CD14-positive monocyte (primary cell): ENCODE data around the gene TAS1R1. TPM values are rescaled to one million over a fixed set of nuclear protein-coding genes. Genes with fewer than 3 reads are reported as not detected.

Source experiments
- DNase-seq, 3 donors: peaks; one replicate each; pipeline ENCODE4 v3.0.0-alpha.2; 2011 to 2022
- H2AFZ ChIP-seq: 2 replicates; pipeline ENCODE4 v1.6.0; 2012; ENCODE audit warnings: mild to moderate bottlenecking, low read depth, low read length, inconsistent platforms; ENCODE audit not compliant: insufficient read depth, poor library complexity, severe bottlenecking
- H3K27ac ChIP-seq, 2 donors: 1 replicate in 1 of 2; 2 replicates in 1 of 2; pipeline ENCODE4 v1.5.1; 2012 to 2013; ENCODE audit warnings: low read length in 2 of 2, control low read depth in 1 of 2, inconsistent platforms in 1 of 2, low read depth in 1 of 2, mild to moderate bottlenecking in 1 of 2
- H3K27me3 ChIP-seq, 2 donors: one replicate each; pipeline versions ENCODE4 v1.6.0 to v1.6.1; 2011 to 2013; ENCODE audit warnings: low read length in 2 of 2; ENCODE audit not compliant: control insufficient read depth in 2 of 2, insufficient read depth in 2 of 2
- H3K36me3 ChIP-seq, 2 donors: replicated peaks in 1 of 2; 1 replicate in 1 of 2; 2 replicates in 1 of 2; pipeline versions ENCODE4 v1.5.1 to v1.6.1; 2012 to 2013; ENCODE audit warnings: low read length in 2 of 2, control low read depth in 1 of 2, inconsistent platforms in 1 of 2, mild to moderate bottlenecking in 1 of 2; ENCODE audit not compliant: insufficient read depth in 2 of 2, control insufficient read depth in 1 of 2
- H3K4me1 ChIP-seq, 2 donors: 1 replicate in 1 of 2; 2 replicates in 1 of 2; pipeline versions ENCODE4 v1.5.1 to v1.6.1; 2012 to 2013; ENCODE audit warnings: low read length in 2 of 2, control low read depth in 1 of 2, inconsistent platforms in 1 of 2, mild to moderate bottlenecking in 1 of 2, moderate library complexity in 1 of 2; ENCODE audit not compliant: insufficient read depth in 2 of 2, control insufficient read depth in 1 of 2
- H3K4me2 ChIP-seq: replicated peaks from 2 replicates; pipeline ENCODE3; 2012; ENCODE audit warnings: low read length, moderate library complexity, mild to moderate bottlenecking; ENCODE audit not compliant: poor library complexity, severe bottlenecking; ENCODE audit errors: extremely low read depth
- H3K4me3 ChIP-seq, 3 experiments: fragments of 200-600 bp in 1 of 3; sonication (generic) in 1 of 3; replicated peaks in 1 of 3; 1 replicate in 2 of 3; 2 replicates in 1 of 3; pipeline ENCODE4 v1.5.1; 2011 to 2013; ENCODE audit warnings: low read length in 3 of 3, mild to moderate bottlenecking in 3 of 3, control low read depth in 2 of 3, low read depth in 2 of 3, inconsistent platforms in 1 of 3, moderate library complexity in 1 of 3
- H3K79me2 ChIP-seq: 2 replicates; pipeline ENCODE4 v1.6.0; 2012; ENCODE audit warnings: mild to moderate bottlenecking, control low read depth, inconsistent platforms, low read length, moderate library complexity; ENCODE audit not compliant: insufficient read depth
- H3K9ac ChIP-seq: 2 replicates; pipeline ENCODE4 v1.6.0; 2017; ENCODE audit warnings: low read length, mild to moderate bottlenecking; ENCODE audit not compliant: insufficient read depth, poor library complexity, severe bottlenecking
- H3K9me3 ChIP-seq, 2 donors: replicated peaks in 1 of 2; 1 replicate in 1 of 2; 2 replicates in 1 of 2; pipeline versions ENCODE4 v1.5.1 to v1.6.1; 2012 to 2013; ENCODE audit warnings: low read length in 2 of 2, control low read depth in 1 of 2; ENCODE audit not compliant: control insufficient read depth in 1 of 2, insufficient read depth in 1 of 2
- H4K20me1 ChIP-seq: 2 replicates; pipeline ENCODE4 v1.6.0; 2012; ENCODE audit warnings: mild to moderate bottlenecking, low read length, control low read depth, moderate library complexity; ENCODE audit not compliant: insufficient read depth
- H3K27ac Mint-ChIP-seq, 7 donors: one replicate each; pipeline ENCODE4 v1.8.0; 2020; ENCODE audit warnings: mild to moderate bottlenecking in 7 of 7, mixed read lengths in 7 of 7, moderate library complexity in 6 of 7, inconsistent platforms in 2 of 7
- H3K27me3 Mint-ChIP-seq, 3 donors: one replicate each; pipeline ENCODE4 v1.8.0; 2021 to 2022; ENCODE audit warnings: low read depth in 3 of 3, mild to moderate bottlenecking in 3 of 3, mixed read lengths in 3 of 3, moderate library complexity in 3 of 3, inconsistent platforms in 1 of 3
- H3K36me3 Mint-ChIP-seq, 2 donors: one replicate each; pipeline ENCODE4 v1.8.0; 2020; ENCODE audit warnings: mixed read lengths in 2 of 2, inconsistent platforms in 1 of 2, mild to moderate bottlenecking in 1 of 2
- H3K4me1 Mint-ChIP-seq: one replicate; pipeline ENCODE4 v1.8.0; 2020; ENCODE audit warnings: mild to moderate bottlenecking, mixed read lengths
- H3K4me3 Mint-ChIP-seq, 2 donors: one replicate each; pipeline ENCODE4 v1.8.0; 2020; ENCODE audit warnings: mild to moderate bottlenecking in 2 of 2, mixed read lengths in 2 of 2, moderate library complexity in 1 of 2
- H3K9me3 Mint-ChIP-seq, 7 donors: one replicate each; pipeline ENCODE4 v1.8.0; 2020 to 2022; ENCODE audit warnings: mixed read lengths in 7 of 7, mild to moderate bottlenecking in 6 of 7, moderate library complexity in 6 of 7, inconsistent platforms in 2 of 7
- WGBS: methylation state at CpG from one replicate; pipeline ENCODE4 v1.1.5; 2013; ENCODE audit warnings: missing lambda C conversion rate; ENCODE audit not compliant: insufficient coverage; 5-methylcytosine and 5-hydroxymethylcytosine counted together
- intact Hi-C, 2 donors: fragments of 100-400 bp; cut with micrococcal nuclease; formaldehyde crosslinking; loops; one replicate each; pipeline versions ENCODE4 v1.15.0 to v1.15.1; 2023
- polyA plus RNA-seq, 3 donors: library from polyadenylated mRNA; depleted of rRNA in 1 of 3; unstranded in 2 of 3; stranded (reverse) in 1 of 3; fragments of 300-500 nt in 2 of 3; fragments of >200 nt in 1 of 3; fragmentation: Illumina TruSeq in 2 of 3; gene quantifications; 1 replicate in 2 of 3; 2 replicates in 1 of 3; pipeline ENCODE4 v1.2.3, GENCODE V29; 2012 to 2021
- TF ChIP-seq, protein P1 (sequence below): fragments of 200-600 bp; IDR thresholded peaks from one replicate; pipeline ENCODE4 v1.8.0; 2022; ENCODE audit warnings: antibody characterized with exemption, mild to moderate bottlenecking

The TAS1R1 gene
- polyA plus RNA-seq, 3 donors: not detected

GRCh38 chr1:6507461-6507911 lies 47.6 kb upstream of the TAS1R1 start:
- H3K4me3 ChIP-seq: no peak overlapping the region
- H3K27ac ChIP-seq: no peak overlapping the region
- Mint-ChIP-seq H3K27me3 (peaks cover 1 to 7% (median 5%) of the 10 kb centered on the region in 3 donors), H3K4me1 (peaks cover 2% of the 10 kb centered on the region), H3K36me3 (no peaks in the 10 kb centered on the region), H3K4me3 (no peak overlapping the region), H3K27ac (no peak overlapping the region), H3K9me3 (no peaks in the 10 kb centered on the region)
- no peaks in the 10 kb centered on the region for H4K20me1 ChIP-seq
- no peak overlapping the region for H3K9ac ChIP-seq
- H3K9me3 ChIP-seq: no peaks in the 10 kb centered on the region
- DNase-seq: no peak
- peaks cover 0 to 3% of the 10 kb centered on the region in 2 donors for H3K4me1 ChIP-seq
- TF ChIP-seq, protein P1, sequence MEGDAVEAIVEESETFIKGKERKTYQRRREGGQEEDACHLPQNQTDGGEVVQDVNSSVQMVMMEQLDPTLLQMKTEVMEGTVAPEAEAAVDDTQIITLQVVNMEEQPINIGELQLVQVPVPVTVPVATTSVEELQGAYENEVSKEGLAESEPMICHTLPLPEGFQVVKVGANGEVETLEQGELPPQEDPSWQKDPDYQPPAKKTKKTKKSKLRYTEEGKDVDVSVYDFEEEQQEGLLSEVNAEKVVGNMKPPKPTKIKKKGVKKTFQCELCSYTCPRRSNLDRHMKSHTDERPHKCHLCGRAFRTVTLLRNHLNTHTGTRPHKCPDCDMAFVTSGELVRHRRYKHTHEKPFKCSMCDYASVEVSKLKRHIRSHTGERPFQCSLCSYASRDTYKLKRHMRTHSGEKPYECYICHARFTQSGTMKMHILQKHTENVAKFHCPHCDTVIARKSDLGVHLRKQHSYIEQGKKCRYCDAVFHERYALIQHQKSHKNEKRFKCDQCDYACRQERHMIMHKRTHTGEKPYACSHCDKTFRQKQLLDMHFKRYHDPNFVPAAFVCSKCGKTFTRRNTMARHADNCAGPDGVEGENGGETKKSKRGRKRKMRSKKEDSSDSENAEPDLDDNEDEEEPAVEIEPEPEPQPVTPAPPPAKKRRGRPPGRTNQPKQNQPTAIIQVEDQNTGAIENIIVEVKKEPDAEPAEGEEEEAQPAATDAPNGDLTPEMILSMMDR: no peak
- intact Hi-C loops: no loop called here
- WGBS: 91% methylated on average over 11 of the region's 12 CpGs
- H3K79me2 ChIP-seq: no peaks in the 10 kb centered on the region
- no peaks in the 10 kb centered on the region for H3K27me3 ChIP-seq
- H3K4me2 ChIP-seq: no peak overlapping the region
- no peaks in the 10 kb centered on the region for H3K36me3 ChIP-seq
- no peak overlapping the region for H2AFZ ChIP-seq

DNA sequence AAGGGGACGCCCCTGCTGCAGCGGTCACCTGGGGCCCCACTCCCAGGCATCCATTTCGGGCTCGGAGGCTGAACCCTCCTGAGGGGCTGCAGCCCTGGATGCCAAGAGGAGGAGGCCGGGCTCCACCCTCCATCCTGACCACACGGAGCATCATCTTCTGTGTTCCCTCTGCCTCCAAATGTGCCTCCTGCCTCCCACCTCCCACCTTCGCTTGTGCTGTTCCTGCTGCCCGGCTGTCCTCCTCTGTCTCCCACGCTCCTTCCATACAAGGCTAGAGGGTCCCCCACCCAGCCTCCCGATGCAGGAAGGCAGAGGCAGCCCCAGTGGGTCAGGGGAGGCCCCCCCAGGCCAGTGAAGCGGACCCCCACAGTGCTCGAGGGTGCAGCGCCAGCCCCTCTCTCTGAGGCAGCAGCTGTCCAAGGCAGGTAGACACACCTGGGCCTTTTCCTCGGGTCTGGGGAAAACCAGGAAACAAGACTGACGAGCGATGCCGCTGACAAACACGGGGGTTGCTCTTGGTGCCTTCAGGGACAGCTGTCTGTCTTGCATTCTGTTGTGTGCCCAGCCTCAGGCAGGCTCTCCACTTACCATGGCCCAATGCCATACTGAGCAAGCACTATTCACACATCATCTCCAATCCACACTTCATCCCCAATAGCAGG lies 46.8 kb upstream of the TAS1R1 start:
- Mint-ChIP-seq H3K27me3 (peaks cover 1 to 7% (median 5%) of the 10 kb centered on the region in 3 donors), H3K27ac (no peak overlapping the region), H3K4me1 (peaks cover 2% of the 10 kb centered on the region), H3K4me3 (no peak overlapping the region), H3K36me3 (no peaks in the 10 kb centered on the region), H3K9me3 (no peaks in the 10 kb centered on the region)
- Histone ChIP-seq H3K9ac (no peak overlapping the region), H3K27me3 (no peaks in the 10 kb centered on the region), H4K20me1 (no peaks in the 10 kb centered on the region), H3K4me2 (no peak overlapping the region), H3K27ac (no peak overlapping the region), H3K9me3 (no peaks in the 10 kb centered on the region), H3K4me1 (peaks cover 0 to 3% of the 10 kb centered on the region in 2 donors), H3K79me2 (no peaks in the 10 kb centered on the region), H3K36me3 (no peaks in the 10 kb centered on the region), H2AFZ (no peak overlapping the region), H3K4me3 (no peak overlapping the region)
- intact Hi-C loops: no loop called here
- TF ChIP-seq, protein P1: no peak
- WGBS: 89% methylated on average over 16 of the region's 18 CpGs
- DNase-seq: no peak
